Ishikawa (cell line): ENCODE data around the gene LMF1.

Experiments
- CEBPB ChIP-seq: IDR thresholded peaks from 2 replicates; pipeline ENCODE4 v1.6.1; 2012
- CREB1 ChIP-seq: IDR thresholded peaks from 2 replicates; pipeline ENCODE4 v1.6.1; 2012; ENCODE audit warnings: low read depth
- EGR1 ChIP-seq: IDR thresholded peaks from 2 replicates; pipeline ENCODE4 v1.6.1; 2012
- EP300 ChIP-seq: IDR thresholded peaks from 2 replicates; pipeline ENCODE4 v1.6.1; 2012; ENCODE audit warnings: borderline replicate concordance
- FOXM1 ChIP-seq: IDR thresholded peaks from 2 replicates; pipeline ENCODE4 v1.6.1; 2012; ENCODE audit warnings: low read depth, borderline replicate concordance
- NFIC ChIP-seq: IDR thresholded peaks from 2 replicates; pipeline ENCODE4 v1.6.1; 2012
- RAD21 ChIP-seq: IDR thresholded peaks from 2 replicates; pipeline ENCODE4 v1.6.1; 2012; ENCODE audit warnings: low read depth
- REST ChIP-seq: IDR thresholded peaks from 2 replicates; pipeline ENCODE4 v1.6.1; 2012; ENCODE audit warnings: low read depth, mild to moderate bottlenecking
- TAF1 ChIP-seq: IDR thresholded peaks from 2 replicates; pipeline ENCODE4 v1.6.1; 2012; ENCODE audit warnings: low read depth, mild to moderate bottlenecking
- TCF12 ChIP-seq: IDR thresholded peaks from 2 replicates; pipeline ENCODE4 v1.6.1; 2012; ENCODE audit warnings: low read depth
- TEAD4 ChIP-seq: IDR thresholded peaks from 2 replicates; pipeline ENCODE4 v1.6.1; 2012
- USF1 ChIP-seq: IDR thresholded peaks from 2 replicates; pipeline ENCODE4 v1.6.1; 2012
- YY1 ChIP-seq: IDR thresholded peaks from 2 replicates; pipeline ENCODE4 v1.6.1; 2012; ENCODE audit warnings: low read depth
- ZBTB7A ChIP-seq: IDR thresholded peaks from 2 replicates; pipeline ENCODE4 v1.6.1; 2012; ENCODE audit warnings: low read depth
- TF ChIP-seq, protein P1 (sequence below): IDR thresholded peaks from 2 replicates; pipeline ENCODE4 v1.6.1; 2012

Gene LMF1

GRCh38 chr16:963913-964312 lies 6.9 kb downstream of the LMF1 start:
- TF ChIP-seq EGR1 (no peak), CREB1 (no peak), REST (no peak), TEAD4 (no peak), CEBPB (no peak), EP300 (no peak), TAF1 (no peak), NFIC (no peak), TCF12 (no peak), FOXM1 (no peak)
- TF ChIP-seq, protein P1, sequence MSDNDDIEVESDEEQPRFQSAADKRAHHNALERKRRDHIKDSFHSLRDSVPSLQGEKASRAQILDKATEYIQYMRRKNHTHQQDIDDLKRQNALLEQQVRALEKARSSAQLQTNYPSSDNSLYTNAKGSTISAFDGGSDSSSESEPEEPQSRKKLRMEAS, result no peak

DNA sequence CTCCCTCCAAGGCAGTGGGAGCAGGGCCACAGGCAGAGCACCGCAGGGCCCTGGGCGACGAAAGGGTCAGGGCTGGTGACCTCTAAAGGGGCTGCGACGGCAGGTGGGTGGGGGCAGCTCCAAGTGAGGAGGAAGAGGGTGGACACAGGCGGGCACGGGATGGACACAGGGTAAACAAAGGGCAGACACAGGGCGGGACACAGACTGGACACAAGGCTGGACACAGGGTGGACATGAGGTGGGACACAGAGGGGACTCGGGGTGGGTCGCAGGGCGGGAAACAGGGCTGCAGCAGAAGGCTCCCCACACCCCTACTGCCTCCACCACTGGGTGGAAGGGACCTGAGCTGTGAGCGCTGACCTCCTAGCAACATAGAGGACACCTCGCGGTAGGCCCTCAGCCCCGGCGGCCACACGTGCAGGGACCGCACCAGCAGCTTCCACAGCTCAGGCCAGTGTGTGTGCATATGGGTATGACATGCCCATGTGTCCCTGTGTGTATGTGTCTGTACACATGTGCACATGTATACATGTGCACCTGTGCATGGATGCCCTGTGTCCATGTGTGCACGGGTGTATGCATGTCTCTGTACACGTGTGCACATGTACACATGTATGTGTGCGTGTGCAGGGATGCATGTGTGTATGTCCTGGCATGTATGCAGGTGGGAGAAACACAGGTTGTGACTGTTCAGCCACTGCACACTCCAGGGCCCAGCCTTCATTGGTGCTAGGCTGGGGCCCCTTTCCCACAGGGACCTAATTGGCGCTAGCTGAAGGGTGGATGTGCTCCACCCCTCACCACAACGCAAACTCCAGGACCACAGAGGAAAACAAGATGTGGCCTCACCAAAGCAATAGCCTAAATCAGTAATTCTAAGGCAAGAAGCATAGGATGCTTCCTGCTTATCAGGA lies 7.6 kb downstream of the LMF1 start:
- no peak for TF ChIP-seq ZBTB7A
- no peak for TF ChIP-seq FOXM1

DNA sequence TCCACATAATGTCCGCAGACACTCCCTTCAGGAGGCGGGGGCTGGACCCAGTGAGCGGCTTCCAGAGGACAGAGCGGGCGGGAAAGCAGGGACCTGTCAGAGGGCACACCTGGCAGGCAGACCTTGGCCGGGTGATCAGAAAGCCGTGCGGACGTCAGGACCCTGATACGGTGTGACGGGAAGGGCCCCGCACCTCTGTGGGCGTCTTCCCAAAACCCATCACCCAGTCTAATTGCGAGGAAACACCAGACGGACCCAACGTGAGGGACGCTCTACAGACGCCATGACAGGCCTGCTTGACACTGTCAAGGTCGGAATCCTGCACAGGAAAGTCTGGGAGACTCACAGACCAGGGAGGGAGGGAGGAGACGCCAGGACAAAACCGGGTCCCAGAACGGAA lies 8.4 kb downstream of the LMF1 start:
- TF ChIP-seq CREB1, result no peak
- no peak for TF ChIP-seq REST
- no peak for TF ChIP-seq TEAD4
- no peak for TF ChIP-seq CEBPB
- no peak for TF ChIP-seq USF1
- no peak for TF ChIP-seq NFIC
- TF ChIP-seq TCF12, result no peak
- no peak for TF ChIP-seq FOXM1
- TF ChIP-seq TAF1, result no peak
- TF ChIP-seq EP300, result no peak
- no peak for TF ChIP-seq ZBTB7A
- TF ChIP-seq, protein P1, result no peak

DNA sequence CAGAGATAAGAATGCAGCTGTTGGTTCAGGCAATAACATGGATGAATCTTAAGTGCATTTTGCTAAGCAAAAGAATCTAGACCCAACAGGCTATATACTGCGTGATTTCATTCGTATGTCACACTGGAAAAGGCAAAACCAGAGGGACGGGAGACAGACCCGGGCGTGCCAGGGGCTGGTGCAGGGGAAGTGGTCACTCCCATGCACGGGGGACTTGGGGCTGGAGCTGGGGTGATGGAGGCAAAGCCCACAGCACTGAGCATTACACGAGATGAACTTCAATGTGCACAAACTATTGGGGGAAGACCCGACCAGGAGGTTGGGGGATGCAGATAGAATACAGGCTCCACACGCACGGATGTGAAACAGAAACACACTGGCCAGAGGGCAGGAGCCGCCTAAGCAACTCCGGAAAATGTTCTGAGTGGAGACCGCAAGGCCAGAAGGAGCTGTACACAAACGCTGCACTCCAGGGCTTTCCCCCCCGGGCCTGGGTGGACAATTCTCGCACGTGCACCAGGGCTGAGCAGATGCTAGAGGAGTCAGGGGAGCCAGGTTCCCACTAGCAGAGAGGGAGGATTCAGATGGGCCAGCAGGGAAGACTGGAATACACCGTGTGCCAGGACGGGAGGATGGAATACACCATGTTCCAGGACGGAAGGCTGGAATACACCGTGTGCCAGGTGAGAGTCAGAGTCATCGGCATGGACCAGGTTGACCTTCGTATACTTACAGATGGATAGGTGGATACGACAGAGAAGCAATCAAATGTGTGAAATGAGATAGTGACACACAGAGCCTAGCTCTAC lies 11.3 kb downstream of the LMF1 start:
- TF ChIP-seq, protein P1, result no peak
- no peak for TF ChIP-seq CREB1
- TF ChIP-seq RAD21, result no peak
- TF ChIP-seq YY1, result no peak
- no peak for TF ChIP-seq USF1
- no peak for TF ChIP-seq TAF1
- TF ChIP-seq EP300, result no peak
- TF ChIP-seq ZBTB7A, result no peak
- TF ChIP-seq TCF12, result no peak
- TF ChIP-seq REST, result no peak
- no peak for TF ChIP-seq NFIC
- TF ChIP-seq TEAD4, result no peak
- TF ChIP-seq CEBPB, result no peak
- TF ChIP-seq EGR1, result no peak
- TF ChIP-seq FOXM1, result no peak
